K562 (cell line): ENCODE results near the gene RIMS3. TPM values are rescaled to one million over a fixed set of nuclear protein-coding genes. Genes with fewer than 3 reads are reported as not detected.
A peak's percentile ranks its signal among the peaks of the same experiment; 100 is the strongest.

Source experiments
- CBX5 ChIP-seq: IDR thresholded peaks from 2 replicates; pipeline ENCODE4 v1.6.1; 2014; ENCODE audit warnings: low read depth, borderline replicate concordance
- COPS2 ChIP-seq: fragments of 450-650 bp; conservative IDR thresholded peaks from 2 replicates; pipeline ENCODE4 v1.6.1; 2016; ENCODE audit warnings: mild to moderate bottlenecking, moderate library complexity
- EHMT2 ChIP-seq: fragments of 450-650 bp; IDR thresholded peaks from 2 replicates; pipeline ENCODE4 v1.6.1; 2018; ENCODE audit warnings: antibody characterized with exemption
- MTA3 ChIP-seq: fragments of 450-650 bp; formaldehyde crosslinking; IDR thresholded peaks from 2 replicates; pipeline ENCODE4 v1.6.1; 2017; ENCODE audit warnings: mild to moderate bottlenecking, borderline replicate concordance
- SAFB ChIP-seq: fragments of 200-400 bp; formaldehyde crosslinking; IDR thresholded peaks from 2 replicates; pipeline ENCODE4 v1.6.1; 2017; ENCODE audit warnings: low read depth, low read length, borderline replicate concordance
- SMAD1 ChIP-seq: fragments of 150-350 bp; IDR thresholded peaks from 2 replicates; pipeline ENCODE4 v1.6.1; 2014; ENCODE audit warnings: low read length, low read depth; ENCODE audit not compliant: partially characterized antibody
- SMARCE1 ChIP-seq: fragments of 450-650 bp; IDR thresholded peaks from 2 replicates; pipeline ENCODE4 v1.7.1; 2016; ENCODE audit warnings: mild to moderate bottlenecking
- ZNF146 ChIP-seq: IDR thresholded peaks from one replicate; pipeline ENCODE4 v1.6.1; 2018; ENCODE audit warnings: missing compliant biosample characterization; ENCODE audit not compliant: unreplicated experiment
- ZNF584 ChIP-seq: fragments of 200-800 bp; sonication (Bioruptor generic); IDR thresholded peaks from 2 replicates; pipeline ENCODE4 v1.6.1; 2016; ENCODE audit warnings: low read depth, mild to moderate bottlenecking, missing genetic modification characterization, missing compliant biosample characterization
- ZNF695 ChIP-seq: fragments of 450-650 bp; formaldehyde crosslinking; IDR thresholded peaks from 2 replicates; pipeline ENCODE4 v1.4.0; 2020; ENCODE audit warnings: mild to moderate bottlenecking, moderate library complexity
- ZNF699 ChIP-seq: fragments of 250-450 bp; sonication (Bioruptor Pico); IDR thresholded peaks from 2 replicates; pipeline ENCODE4 v1.8.0; 2021; ENCODE audit warnings: mild to moderate bottlenecking, moderate library complexity; ENCODE audit not compliant: insufficient replicate concordance
- ZNF785 ChIP-seq: fragments of 250-450 bp; sonication (Bioruptor Pico); IDR thresholded peaks from 2 replicates; pipeline ENCODE4 v1.4.0; 2020; ENCODE audit warnings: mild to moderate bottlenecking
- polyA plus RNA-seq, 8 experiments: library from polyadenylated mRNA; depleted of rRNA in 4 of 8; stranded (reverse) in 5 of 8; unstranded in 3 of 8; fragments of >200 nt; fragmentation: Nextera tagmentation in 2 of 8; fragmentation: Illumina TruSeq in 1 of 8; extraction: Ambion mirVana in 2 of 8; extraction: Trizol in 1 of 8; gene quantifications; 2 replicates each; pipeline versions ENCODE4 v1.2.1 to v1.2.3, GENCODE V29; 2011 to 2014; ENCODE audit warnings: inconsistent platforms in 1 of 8, missing spikeins in 1 of 8
- total RNA-seq, 7 experiments: library from RNA; depleted of rRNA in 6 of 7; stranded (reverse); fragments of >200 nt in 6 of 7; fragmentation: Illumina TruSeq in 2 of 7; extraction: Trizol in 2 of 7; gene quantifications; 2 replicates each; pipeline versions ENCODE4 v1.2.1 to v1.2.3, GENCODE V29; 2011 to 2021; ENCODE audit warnings: low replicate concordance in 1 of 7
- TF ChIP-seq, protein P1 (sequence below): sonication (generic); formaldehyde crosslinking; IDR thresholded peaks from 2 replicates; pipeline ENCODE4 v1.8.0; 2022; ENCODE audit warnings: mild to moderate bottlenecking, missing genetic modification reagents
- TF ChIP-seq, protein P2 (sequence below): fragments of 450-650 bp; IDR thresholded peaks from 2 replicates; pipeline ENCODE4 v1.6.1; 2016; ENCODE audit warnings: borderline replicate concordance
- TF ChIP-seq, protein P3 (sequence below): fragments of 450-650 bp; conservative IDR thresholded peaks from 2 replicates; pipeline ENCODE4 v1.6.1; 2016; ENCODE audit warnings: missing genetic modification characterization, low read depth, mild to moderate bottlenecking, missing compliant biosample characterization, moderate library complexity
- TF ChIP-seq, protein P4 (sequence below): sonication (generic); formaldehyde crosslinking; IDR thresholded peaks from 2 replicates; pipeline ENCODE4 v1.5.0; 2020; ENCODE audit warnings: missing genetic modification reagents
- TF ChIP-seq, protein P5 (sequence below): fragments of 250-450 bp; sonication (Bioruptor Pico); IDR thresholded peaks from 2 replicates; pipeline ENCODE4 v1.9.0; 2021; ENCODE audit warnings: mild to moderate bottlenecking, inconsistent platforms
- TF ChIP-seq, protein P6 (sequence below): IDR thresholded peaks from 3 replicates; pipeline ENCODE4 v1.6.1; 2011; ENCODE audit warnings: borderline replicate concordance, mild to moderate bottlenecking, moderate library complexity; ENCODE audit not compliant: insufficient read length; ENCODE audit errors: extremely low read depth

Gene RIMS3
- total and polyA plus RNA-seq, 9 of the 15 experiments (the other 6 are each of a cell fraction or from before 2014, with no cell fraction given) = 0.06 to 1.2 (median 0.59) TPM

DNA sequence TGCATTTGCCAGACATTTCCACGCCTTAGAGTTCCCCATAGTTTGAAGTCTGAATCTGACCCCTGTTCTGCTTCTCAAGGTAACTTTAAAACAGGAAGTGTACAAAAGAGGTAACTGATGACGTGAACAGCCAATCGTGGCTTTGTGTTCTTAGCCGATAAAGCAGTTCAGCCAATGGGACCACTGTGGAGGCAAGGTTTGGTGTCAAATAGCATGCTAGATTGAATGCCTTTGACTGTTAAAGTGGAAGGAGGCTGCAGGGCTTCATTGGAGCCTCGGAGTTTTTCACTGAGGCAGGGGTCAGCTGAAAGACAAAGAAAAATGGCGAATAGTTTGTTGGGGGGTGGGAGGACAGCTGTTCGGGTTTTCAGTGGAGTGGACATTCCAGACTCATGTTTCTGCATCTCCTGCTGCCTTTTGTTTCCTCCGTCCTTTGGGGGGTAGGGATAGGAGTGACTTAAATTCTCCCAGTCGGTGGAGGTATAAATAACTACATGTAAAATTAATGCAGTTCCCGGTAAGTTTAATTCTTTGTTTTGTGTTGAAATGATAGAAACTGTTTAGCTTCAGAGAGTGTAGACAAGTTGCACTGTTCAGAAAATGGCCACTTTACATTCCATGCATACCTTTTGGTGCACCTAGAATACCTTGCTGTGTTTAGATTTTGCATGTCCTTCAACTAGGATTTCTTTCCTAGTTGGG is 43.8 kb upstream of the RIMS3 start (continued):
- peak; percentile 34; the same call in 1 of the 2 replicates for TF ChIP-seq EHMT2
- TF ChIP-seq, protein P1, sequence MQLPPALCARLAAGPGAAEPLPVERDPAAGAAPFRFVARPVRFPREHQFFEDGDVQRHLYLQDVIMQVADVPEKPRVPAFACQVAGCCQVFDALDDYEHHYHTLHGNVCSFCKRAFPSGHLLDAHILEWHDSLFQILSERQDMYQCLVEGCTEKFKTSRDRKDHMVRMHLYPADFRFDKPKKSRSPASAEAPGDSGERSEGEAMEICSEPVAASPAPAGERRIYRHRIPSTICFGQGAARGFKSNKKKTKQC = no peak
- TF ChIP-seq, protein P2, sequence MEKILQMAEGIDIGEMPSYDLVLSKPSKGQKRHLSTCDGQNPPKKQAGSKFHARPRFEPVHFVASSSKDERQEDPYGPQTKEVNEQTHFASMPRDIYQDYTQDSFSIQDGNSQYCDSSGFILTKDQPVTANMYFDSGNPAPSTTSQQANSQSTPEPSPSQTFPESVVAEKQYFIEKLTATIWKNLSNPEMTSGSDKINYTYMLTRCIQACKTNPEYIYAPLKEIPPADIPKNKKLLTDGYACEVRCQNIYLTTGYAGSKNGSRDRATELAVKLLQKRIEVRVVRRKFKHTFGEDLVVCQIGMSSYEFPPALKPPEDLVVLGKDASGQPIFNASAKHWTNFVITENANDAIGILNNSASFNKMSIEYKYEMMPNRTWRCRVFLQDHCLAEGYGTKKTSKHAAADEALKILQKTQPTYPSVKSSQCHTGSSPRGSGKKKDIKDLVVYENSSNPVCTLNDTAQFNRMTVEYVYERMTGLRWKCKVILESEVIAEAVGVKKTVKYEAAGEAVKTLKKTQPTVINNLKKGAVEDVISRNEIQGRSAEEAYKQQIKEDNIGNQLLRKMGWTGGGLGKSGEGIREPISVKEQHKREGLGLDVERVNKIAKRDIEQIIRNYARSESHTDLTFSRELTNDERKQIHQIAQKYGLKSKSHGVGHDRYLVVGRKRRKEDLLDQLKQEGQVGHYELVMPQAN = peak; percentile 69; the same call in 1 of the 2 replicates
- TF ChIP-seq SMARCE1 = no peak
- TF ChIP-seq SAFB = no peak
- TF ChIP-seq, protein P3, sequence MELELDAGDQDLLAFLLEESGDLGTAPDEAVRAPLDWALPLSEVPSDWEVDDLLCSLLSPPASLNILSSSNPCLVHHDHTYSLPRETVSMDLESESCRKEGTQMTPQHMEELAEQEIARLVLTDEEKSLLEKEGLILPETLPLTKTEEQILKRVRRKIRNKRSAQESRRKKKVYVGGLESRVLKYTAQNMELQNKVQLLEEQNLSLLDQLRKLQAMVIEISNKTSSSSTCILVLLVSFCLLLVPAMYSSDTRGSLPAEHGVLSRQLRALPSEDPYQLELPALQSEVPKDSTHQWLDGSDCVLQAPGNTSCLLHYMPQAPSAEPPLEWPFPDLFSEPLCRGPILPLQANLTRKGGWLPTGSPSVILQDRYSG (tag) = no peak
- no peak for TF ChIP-seq ZNF695
- TF ChIP-seq, protein P4, sequence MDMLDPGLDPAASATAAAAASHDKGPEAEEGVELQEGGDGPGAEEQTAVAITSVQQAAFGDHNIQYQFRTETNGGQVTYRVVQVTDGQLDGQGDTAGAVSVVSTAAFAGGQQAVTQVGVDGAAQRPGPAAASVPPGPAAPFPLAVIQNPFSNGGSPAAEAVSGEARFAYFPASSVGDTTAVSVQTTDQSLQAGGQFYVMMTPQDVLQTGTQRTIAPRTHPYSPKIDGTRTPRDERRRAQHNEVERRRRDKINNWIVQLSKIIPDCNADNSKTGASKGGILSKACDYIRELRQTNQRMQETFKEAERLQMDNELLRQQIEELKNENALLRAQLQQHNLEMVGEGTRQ (CRISPR knock-in tag) = no peak
- peak; percentile 91 for TF ChIP-seq MTA3
- no peak for TF ChIP-seq CBX5
- TF ChIP-seq ZNF584 = no peak
- TF ChIP-seq SMAD1 = peak; percentile 86
- no peak for TF ChIP-seq ZNF146 (CRISPR knock-in tag)
- no peak for TF ChIP-seq COPS2
- TF ChIP-seq, protein P5, sequence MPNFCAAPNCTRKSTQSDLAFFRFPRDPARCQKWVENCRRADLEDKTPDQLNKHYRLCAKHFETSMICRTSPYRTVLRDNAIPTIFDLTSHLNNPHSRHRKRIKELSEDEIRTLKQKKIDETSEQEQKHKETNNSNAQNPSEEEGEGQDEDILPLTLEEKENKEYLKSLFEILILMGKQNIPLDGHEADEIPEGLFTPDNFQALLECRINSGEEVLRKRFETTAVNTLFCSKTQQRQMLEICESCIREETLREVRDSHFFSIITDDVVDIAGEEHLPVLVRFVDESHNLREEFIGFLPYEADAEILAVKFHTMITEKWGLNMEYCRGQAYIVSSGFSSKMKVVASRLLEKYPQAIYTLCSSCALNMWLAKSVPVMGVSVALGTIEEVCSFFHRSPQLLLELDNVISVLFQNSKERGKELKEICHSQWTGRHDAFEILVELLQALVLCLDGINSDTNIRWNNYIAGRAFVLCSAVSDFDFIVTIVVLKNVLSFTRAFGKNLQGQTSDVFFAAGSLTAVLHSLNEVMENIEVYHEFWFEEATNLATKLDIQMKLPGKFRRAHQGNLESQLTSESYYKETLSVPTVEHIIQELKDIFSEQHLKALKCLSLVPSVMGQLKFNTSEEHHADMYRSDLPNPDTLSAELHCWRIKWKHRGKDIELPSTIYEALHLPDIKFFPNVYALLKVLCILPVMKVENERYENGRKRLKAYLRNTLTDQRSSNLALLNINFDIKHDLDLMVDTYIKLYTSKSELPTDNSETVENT (CRISPR knock-in tag) = peak; percentile 30; the same call in 1 of the 2 replicates
- no peak for TF ChIP-seq ZNF785 (CRISPR knock-in tag)
- TF ChIP-seq, protein P6, sequence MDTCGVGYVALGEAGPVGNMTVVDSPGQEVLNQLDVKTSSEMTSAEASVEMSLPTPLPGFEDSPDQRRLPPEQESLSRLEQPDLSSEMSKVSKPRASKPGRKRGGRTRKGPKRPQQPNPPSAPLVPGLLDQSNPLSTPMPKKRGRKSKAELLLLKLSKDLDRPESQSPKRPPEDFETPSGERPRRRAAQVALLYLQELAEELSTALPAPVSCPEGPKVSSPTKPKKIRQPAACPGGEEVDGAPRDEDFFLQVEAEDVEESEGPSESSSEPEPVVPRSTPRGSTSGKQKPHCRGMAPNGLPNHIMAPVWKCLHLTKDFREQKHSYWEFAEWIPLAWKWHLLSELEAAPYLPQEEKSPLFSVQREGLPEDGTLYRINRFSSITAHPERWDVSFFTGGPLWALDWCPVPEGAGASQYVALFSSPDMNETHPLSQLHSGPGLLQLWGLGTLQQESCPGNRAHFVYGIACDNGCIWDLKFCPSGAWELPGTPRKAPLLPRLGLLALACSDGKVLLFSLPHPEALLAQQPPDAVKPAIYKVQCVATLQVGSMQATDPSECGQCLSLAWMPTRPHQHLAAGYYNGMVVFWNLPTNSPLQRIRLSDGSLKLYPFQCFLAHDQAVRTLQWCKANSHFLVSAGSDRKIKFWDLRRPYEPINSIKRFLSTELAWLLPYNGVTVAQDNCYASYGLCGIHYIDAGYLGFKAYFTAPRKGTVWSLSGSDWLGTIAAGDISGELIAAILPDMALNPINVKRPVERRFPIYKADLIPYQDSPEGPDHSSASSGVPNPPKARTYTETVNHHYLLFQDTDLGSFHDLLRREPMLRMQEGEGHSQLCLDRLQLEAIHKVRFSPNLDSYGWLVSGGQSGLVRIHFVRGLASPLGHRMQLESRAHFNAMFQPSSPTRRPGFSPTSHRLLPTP = no peak
- no peak for TF ChIP-seq ZNF699 (CRISPR knock-in tag)
